UCSD-AML1 (cell line): ENCODE results near the gene SMYD3.

ENCODE experiments used
- DNase-seq: peaks from one replicate; lab custom pipeline; 2025; ENCODE audit not compliant: unreplicated experiment; lab: John Stamatoyannopoulos, UW

Gene SMYD3

GRCh38 chr1:245702346-245702745 is 804.7 kb downstream of the SMYD3 start:
- DNase-seq = no peak

GRCh38 chr1:245701631-245702030 is 805.4 kb downstream of the SMYD3 start:
- no peak for DNase-seq

- no peak for DNase-seq
Measured at GRCh38 chr1:245700631-245701030, 806.4 kb downstream of the SMYD3 start.
